Measurements from ENCODE around the gene SMYD5.

- TF ChIP-seq CTCF (IDR thresholded peaks at IDR 0.05), result no peak
- TF ChIP-seq POLR2A (IDR thresholded peaks at IDR 0.05), result no peak
- TF ChIP-seq POLR2AphosphoS5 (IDR thresholded peaks at IDR 0.05), result no peak
Measured at GRCh38 chr2:73269686-73270465, 55.8 kb downstream of the SMYD5 start.

Measured in breast epithelium (tissue), 3 donors.